Mesendoderm (in vitro differentiated cells): ENCODE data around the gene BCCIP.

Experiments
- DNase-seq: peaks from one replicate; pipeline ENCODE4 v3.0.0; 2013
- H2AK5ac ChIP-seq: 2 replicates; pipeline ENCODE4 v1.6.1; 2013; ENCODE audit warnings: low read length, inconsistent platforms
- H2BK120ac ChIP-seq: 2 replicates; pipeline ENCODE4 v1.6.1; 2013; ENCODE audit warnings: low read depth, mild to moderate bottlenecking, low read length, moderate library complexity, mixed read lengths
- H2BK15ac ChIP-seq: replicated peaks from 2 replicates; pipeline ENCODE4 v1.6.1; 2013; ENCODE audit warnings: low read depth, mild to moderate bottlenecking, moderate library complexity
- H2BK5ac ChIP-seq: 2 replicates; pipeline ENCODE4 v1.6.1; 2013; ENCODE audit warnings: low read length, inconsistent platforms
- H3K18ac ChIP-seq: 2 replicates; pipeline ENCODE4 v1.6.1; 2013; ENCODE audit warnings: mild to moderate bottlenecking, low read length, mixed read lengths
- H3K23ac ChIP-seq: one replicate; pipeline ENCODE4 v1.6.1; 2013; ENCODE audit warnings: low read length
- H3K27ac ChIP-seq: 2 replicates; pipeline ENCODE4 v1.5.1; 2013; ENCODE audit warnings: low read depth, mild to moderate bottlenecking, inconsistent platforms, low read length, moderate library complexity
- H3K27me3 ChIP-seq: 2 replicates; pipeline ENCODE4 v1.6.1; 2013; ENCODE audit warnings: low read length, control low read depth, mild to moderate bottlenecking, inconsistent platforms; ENCODE audit not compliant: insufficient read depth, poor library complexity
- H3K36me3 ChIP-seq: 2 replicates; pipeline ENCODE4 v1.6.1; 2013; ENCODE audit warnings: low read length, inconsistent platforms; ENCODE audit not compliant: control insufficient read depth, insufficient read depth
- H3K4ac ChIP-seq: one replicate; pipeline ENCODE4 v1.6.1; 2013; ENCODE audit warnings: low read depth, mild to moderate bottlenecking, low read length, moderate library complexity
- H3K4me1 ChIP-seq: 2 replicates; pipeline ENCODE4 v1.6.1; 2013; ENCODE audit warnings: low read depth, low read length, inconsistent platforms; ENCODE audit not compliant: control insufficient read depth
- H3K4me2 ChIP-seq: 2 replicates; pipeline ENCODE4 v1.6.1; 2013; ENCODE audit warnings: low read length
- H3K4me3 ChIP-seq: 2 replicates; pipeline ENCODE4 v1.5.1; 2013; ENCODE audit warnings: mild to moderate bottlenecking, low read length
- H3K56ac ChIP-seq: one replicate; pipeline ENCODE4 v1.6.1; 2013; ENCODE audit warnings: low read length
- H3K79me1 ChIP-seq: 2 replicates; pipeline ENCODE4 v1.6.1; 2013; ENCODE audit warnings: low read length, inconsistent platforms
- H3K79me2 ChIP-seq: 2 replicates; pipeline ENCODE4 v1.6.1; 2013; ENCODE audit warnings: mild to moderate bottlenecking, low read length; ENCODE audit not compliant: control insufficient read depth, insufficient read depth
- H3K9ac ChIP-seq: 2 replicates; pipeline ENCODE4 v1.6.1; 2013; ENCODE audit warnings: low read length, inconsistent platforms
- H4K5ac ChIP-seq: one replicate; pipeline ENCODE4 v1.6.1; 2013; ENCODE audit warnings: low read length
- H4K8ac ChIP-seq: one replicate; pipeline ENCODE4 v1.6.1; 2013; ENCODE audit warnings: low read depth, mild to moderate bottlenecking, control low read depth, low read length, moderate library complexity
- WGBS: extraction: QIAGEN DNeasy Blood & Tissue Kit; methylation state at CpG from one replicate; pipeline ENCODE4 v1.1.7; 2013; ENCODE audit warnings: low lambda C conversion rate, missing lambda C conversion rate; ENCODE audit not compliant: insufficient coverage; ENCODE audit errors: extremely low coverage; 5-methylcytosine and 5-hydroxymethylcytosine counted together

BCCIP gene

DNA sequence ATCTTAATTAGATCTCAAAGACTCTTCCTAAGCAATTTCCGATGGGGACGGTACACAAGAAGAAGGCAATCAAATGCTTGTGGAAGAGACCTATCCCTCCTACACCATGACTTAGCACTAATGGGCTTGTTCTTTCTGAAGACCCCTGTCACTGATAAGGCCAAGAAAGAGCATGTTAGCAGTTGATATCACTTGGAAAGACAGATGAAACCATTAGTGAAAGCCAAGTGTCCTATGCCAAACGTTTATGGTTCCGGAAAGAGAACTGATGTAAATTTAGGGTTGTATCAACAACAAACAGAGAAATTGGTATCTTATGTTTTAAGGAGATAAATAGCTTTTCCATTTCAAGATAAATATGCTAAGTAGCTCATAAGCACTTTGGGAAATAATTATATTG lies 6.8 kb upstream of the BCCIP start:
- Histone ChIP-seq H3K9ac (no peak overlapping the region), H2AK5ac (no peak overlapping the region), H3K27ac (no peak overlapping the region), H3K4ac (no peak overlapping the region), H3K4me1 (no peaks in the 10 kb centered on the region), H3K27me3 (no peaks in the 10 kb centered on the region), H3K79me1 (no peaks in the 10 kb centered on the region), H2BK120ac (no peak overlapping the region), H3K4me3 (no peak overlapping the region), H4K5ac (no peak overlapping the region), H2BK15ac (no peak overlapping the region), H3K4me2 (no peak overlapping the region), H3K23ac (no peak overlapping the region), H3K18ac (no peak overlapping the region), H3K79me2 (no peaks in the 10 kb centered on the region), H3K36me3 (no peaks in the 10 kb centered on the region), H2BK5ac (no peak overlapping the region), H3K56ac (no peak overlapping the region), H4K8ac (no peak overlapping the region)
- no CpG with 5 or more reads among the region's 4 CpGs for WGBS
- DNase-seq = no peak

DNA sequence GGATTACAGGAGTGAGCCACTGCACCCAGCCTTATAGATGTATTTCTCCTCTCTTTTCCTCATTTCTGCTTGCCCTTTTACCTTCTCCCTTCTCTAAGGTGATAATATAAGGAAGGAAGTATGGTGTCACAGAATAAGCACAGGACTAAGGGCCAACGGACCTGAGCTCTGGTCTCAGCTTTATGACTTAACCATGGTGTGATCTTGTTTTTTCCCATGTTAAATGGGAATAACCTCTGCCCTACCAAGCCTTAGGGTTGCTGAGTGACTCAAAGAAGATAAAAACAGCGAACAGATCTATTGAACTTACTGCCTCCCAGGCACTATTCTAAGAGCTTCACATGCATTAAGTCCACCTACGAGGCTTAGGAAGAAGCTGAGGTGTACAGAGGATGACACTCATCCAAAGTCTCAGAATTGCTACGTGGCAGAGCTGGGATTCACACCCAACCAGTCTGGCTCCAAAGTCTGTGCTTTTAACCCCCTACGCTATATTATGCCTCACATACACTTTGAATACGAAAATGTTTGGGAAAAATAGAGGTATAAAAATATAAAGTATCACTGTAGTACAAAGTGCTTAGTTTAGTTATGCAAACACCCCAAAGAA lies 5.9 kb upstream of the BCCIP start:
- Histone ChIP-seq H3K9ac (no peak overlapping the region), H3K4ac (no peak overlapping the region), H3K4me1 (no peaks in the 10 kb centered on the region), H2BK5ac (no peak overlapping the region), H4K8ac (no peak overlapping the region), H3K18ac (no peak overlapping the region), H3K79me1 (no peaks in the 10 kb centered on the region), H3K79me2 (no peaks in the 10 kb centered on the region), H2AK5ac (no peak overlapping the region), H3K27ac (no peak overlapping the region), H3K27me3 (no peaks in the 10 kb centered on the region), H2BK15ac (no peak overlapping the region), H3K4me2 (no peak overlapping the region), H3K23ac (no peak overlapping the region), H3K4me3 (no peak overlapping the region), H3K56ac (no peak overlapping the region), H4K5ac (no peak overlapping the region), H2BK120ac (no peak overlapping the region), H3K36me3 (no peaks in the 10 kb centered on the region)
- no CpG with 5 or more reads among the region's 6 CpGs for WGBS
- DNase-seq = no peak

DNA sequence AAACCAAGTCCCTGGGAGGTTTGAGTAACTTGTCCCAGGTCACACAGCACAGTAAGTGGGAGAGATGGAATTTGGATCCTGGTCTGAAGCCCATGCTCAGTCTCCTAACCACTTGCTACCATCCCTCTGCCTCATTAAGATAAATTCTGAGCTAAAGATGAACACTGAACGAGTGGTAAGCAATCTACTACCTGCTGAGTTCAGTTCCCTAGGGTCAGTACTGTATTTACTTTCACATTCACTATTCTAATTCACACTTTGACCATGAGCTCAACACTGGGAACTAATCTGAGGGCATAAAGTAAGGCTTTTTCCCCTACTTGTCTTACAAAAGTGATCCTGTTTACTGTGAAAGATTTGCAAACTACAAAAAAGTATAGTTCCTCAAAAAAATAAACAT lies 2.6 kb upstream of the BCCIP start:
- H3K4me3 ChIP-seq = no peak overlapping the region
- H3K27me3 ChIP-seq = no peaks in the 10 kb centered on the region
- no peak overlapping the region for H2BK5ac ChIP-seq

DNA sequence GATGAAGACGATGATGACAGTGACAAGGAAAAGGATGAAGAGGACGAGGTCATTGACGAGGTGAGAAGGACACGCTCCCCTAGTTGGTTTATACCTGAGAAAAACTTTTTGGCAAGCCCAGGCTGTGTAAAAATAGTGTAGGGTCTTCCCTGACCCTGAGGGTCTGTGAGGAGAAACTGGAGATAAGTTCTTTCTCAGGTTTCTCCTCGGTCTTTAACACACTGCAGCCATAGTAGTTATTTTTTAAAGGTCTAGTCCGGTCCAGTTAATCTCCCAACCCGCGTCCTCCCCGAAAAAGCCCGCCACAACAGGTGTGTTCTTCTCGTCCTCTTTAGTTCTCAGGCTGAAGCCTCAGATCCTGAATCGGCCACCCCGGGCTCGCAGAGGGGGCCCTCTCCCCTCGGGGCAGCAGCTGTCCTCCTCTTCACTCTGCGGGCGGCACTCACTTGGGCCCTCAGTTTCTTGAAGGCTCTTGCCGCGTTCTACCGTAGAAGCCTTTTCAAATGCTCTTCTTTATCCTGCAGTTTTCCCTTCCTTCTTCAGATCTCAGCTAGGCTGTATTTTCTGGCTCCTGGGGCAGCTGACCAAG lies 411 bp downstream of the BCCIP start:
- H3K9ac ChIP-seq = peak overlapping the region; percentile 94
- no peak overlapping the region for H3K27ac ChIP-seq
- no peak overlapping the region for H4K5ac ChIP-seq
- no peak overlapping the region for H3K23ac ChIP-seq
- no CpG with 5 or more reads among the region's 20 CpGs for WGBS
- H3K36me3 ChIP-seq = peaks cover 7% of the 10 kb centered on the region
- no peak overlapping the region for H3K18ac ChIP-seq
- DNase-seq = no peak
- peak overlapping the region; percentile 98 for H3K56ac ChIP-seq
- H3K4ac ChIP-seq = peak overlapping the region; percentile 76
- no peak overlapping the region for H2BK5ac ChIP-seq
- H3K79me1 ChIP-seq = peaks cover 18% of the 10 kb centered on the region
- H3K27me3 ChIP-seq = no peaks in the 10 kb centered on the region
- no peak overlapping the region for H4K8ac ChIP-seq
- no peak overlapping the region for H2AK5ac ChIP-seq
- peaks cover 35% of the 10 kb centered on the region for H3K79me2 ChIP-seq
- H3K4me3 ChIP-seq = peak overlapping the region; percentile 97
- no peak overlapping the region for H2BK120ac ChIP-seq
- H3K4me2 ChIP-seq = peak overlapping the region; percentile 17
- H3K4me1 ChIP-seq = peaks cover 6% of the 10 kb centered on the region
- no peak overlapping the region for H2BK15ac ChIP-seq

More for the DNA sequence above, 2.6 kb upstream of the BCCIP start:
- Histone ChIP-seq H3K27ac (no peak overlapping the region), H3K56ac (no peak overlapping the region), H3K36me3 (no peaks in the 10 kb centered on the region), H2BK120ac (no peak overlapping the region), H4K5ac (no peak overlapping the region), H3K79me1 (peaks cover 9% of the 10 kb centered on the region), H3K23ac (no peak overlapping the region), H2BK15ac (no peak overlapping the region), H3K4ac (no peak overlapping the region), H3K4me2 (no peak overlapping the region), H3K4me1 (peaks cover 6% of the 10 kb centered on the region), H4K8ac (no peak overlapping the region), H3K18ac (no peak overlapping the region), H2AK5ac (no peak overlapping the region), H3K9ac (no peak overlapping the region), H3K79me2 (peaks cover 25% of the 10 kb centered on the region)
- no CpG with 5 or more reads among the region's 1 CpG for WGBS
- DNase-seq = no peak

GRCh38 chr10:125824736-125825135 lies 1.4 kb downstream of the BCCIP start:
- no peak overlapping the region for H2BK5ac ChIP-seq
- H4K8ac ChIP-seq = no peak overlapping the region
- peak overlapping the region; percentile 35 for H3K23ac ChIP-seq
- H3K9ac ChIP-seq = peak overlapping the region; percentile 94
- peak overlapping the region; percentile 17 for H3K4me2 ChIP-seq
- peaks cover 18% of the 10 kb centered on the region for H3K79me1 ChIP-seq
- no peak overlapping the region for H3K18ac ChIP-seq
- H3K27me3 ChIP-seq = no peaks in the 10 kb centered on the region
- peaks cover 35% of the 10 kb centered on the region for H3K79me2 ChIP-seq
- H3K4me3 ChIP-seq = peak overlapping the region; percentile 97
- H2BK15ac ChIP-seq = no peak overlapping the region
- peaks cover 6% of the 10 kb centered on the region for H3K4me1 ChIP-seq
- no peak overlapping the region for H4K5ac ChIP-seq
- DNase-seq = peak; percentile 36
- H3K4ac ChIP-seq = no peak overlapping the region
- no peak overlapping the region for H2BK120ac ChIP-seq
- H2AK5ac ChIP-seq = no peak overlapping the region
- WGBS = no CpG with 5 or more reads among the region's 1 CpG
- H3K56ac ChIP-seq = peak overlapping the region; percentile 72
- no peak overlapping the region for H3K27ac ChIP-seq
- peaks cover 7% of the 10 kb centered on the region for H3K36me3 ChIP-seq

DNA sequence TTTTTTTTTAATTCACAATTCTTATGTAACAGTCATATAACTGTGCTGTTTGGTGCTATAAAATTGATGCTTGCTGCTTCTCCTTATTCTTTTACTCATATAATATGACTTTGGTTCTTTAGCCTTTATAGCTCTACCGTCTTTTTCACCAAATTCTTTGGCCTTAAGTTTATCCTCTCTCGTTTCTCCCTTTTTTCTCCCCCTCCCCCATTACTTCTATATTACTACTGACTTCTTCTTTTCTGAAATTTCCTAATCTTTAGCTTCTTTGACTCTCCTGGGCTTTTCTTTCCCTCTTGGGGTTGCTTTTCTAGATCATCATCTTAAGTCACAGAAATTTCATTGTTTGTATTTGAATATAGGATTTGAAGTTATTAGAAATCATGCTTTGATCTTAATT lies 3.8 kb downstream of the BCCIP start:
- Histone ChIP-seq H2BK15ac (no peak overlapping the region), H3K79me1 (peaks cover 18% of the 10 kb centered on the region), H3K4me1 (peaks cover 6% of the 10 kb centered on the region), H3K23ac (no peak overlapping the region), H3K27ac (no peak overlapping the region), H3K27me3 (no peaks in the 10 kb centered on the region), H2BK120ac (no peak overlapping the region), H3K79me2 (peaks cover 35% of the 10 kb centered on the region), H3K36me3 (peaks cover 10% of the 10 kb centered on the region), H4K5ac (no peak overlapping the region), H3K56ac (no peak overlapping the region), H2BK5ac (no peak overlapping the region), H3K18ac (no peak overlapping the region), H3K9ac (no peak overlapping the region), H2AK5ac (no peak overlapping the region), H4K8ac (no peak overlapping the region), H3K4ac (no peak overlapping the region), H3K4me2 (no peak overlapping the region), H3K4me3 (no peak overlapping the region)
- WGBS = 100% methylated on average over 2 of the region's 2 CpGs
- DNase-seq = no peak
